SH-SY5Y (cell line): ENCODE results near the gene NUP93.

Source experiments
- GATA2 ChIP-seq: IDR thresholded peaks from 2 replicates; pipeline ENCODE4 v1.6.1; 2011; ENCODE audit warnings: mild to moderate bottlenecking, low read depth, low read length
- GATA3 ChIP-seq: IDR thresholded peaks from 2 replicates; pipeline ENCODE4 v1.6.1; 2011; ENCODE audit warnings: low read depth, mild to moderate bottlenecking, low read length, moderate library complexity

DNA sequence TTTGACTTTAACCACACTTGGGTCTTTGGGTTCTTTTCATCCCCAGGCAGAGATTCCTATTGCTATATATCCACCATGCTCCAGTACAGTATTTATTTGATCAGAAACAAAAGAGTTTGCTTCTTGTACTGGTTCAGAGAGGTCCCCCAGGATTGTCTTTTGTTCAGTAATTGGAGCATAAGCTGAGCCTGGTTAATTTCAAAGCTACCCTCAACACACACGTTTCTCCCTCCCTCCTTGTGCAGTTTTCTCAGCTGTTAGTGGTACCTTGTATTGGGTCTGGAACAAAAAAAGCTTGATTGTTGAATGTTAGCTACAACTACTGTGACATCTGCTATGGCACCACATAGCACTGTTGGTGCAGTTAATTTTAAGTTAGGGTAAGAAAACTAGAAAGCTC lies 50.0 kb downstream of the NUP93 start:
- TF ChIP-seq GATA3 (no peak), GATA2 (no peak)
